ENCODE measurements around the gene ENPP1. TPM values are rescaled to one million over a fixed set of nuclear protein-coding genes. Genes with fewer than 3 reads are reported as not detected.
"Not testable (repeated sequence)": the region's sequence is repeated elsewhere in the genome, so short reads cannot be mapped to it uniquely, and the experiment has no call there.

Gene ENPP1
- total RNA-seq, 1 donor from 2014 or later, result 14.7 TPM

GRCh38 chr6:131852200-131852599 is 44.4 kb downstream of the ENPP1 start:
- intact Hi-C loops (cut with DNase I), result no loop called here
- Histone ChIP-seq H3K4me1 (no peaks in the 10 kb centered on the region), H3K9me3 (no peaks in the 10 kb centered on the region), H3K27me3 (no peaks in the 10 kb centered on the region), H3K27ac (no peak overlapping the region), H3K36me3 (no peaks in the 10 kb centered on the region), H3K4me3 (no peak overlapping the region)
- DNase-seq (ENCODE audit: extremely low spot score in 2 of 2), result no peak
- no peak for TF ChIP-seq POLR2AphosphoS5 (IDR thresholded peaks at IDR 0.05; ENCODE audit: insufficient read depth in 1 of 2, low read depth in 1 of 2)
- no peak for TF ChIP-seq CTCF (IDR thresholded peaks at IDR 0.05)
- TF ChIP-seq POLR2A (IDR thresholded peaks at IDR 0.05), result no peak

- H3K36me3 ChIP-seq, result no peaks in the 10 kb centered on the region
- DNase-seq (ENCODE audit: extremely low spot score in 2 of 2), result no peak
- H3K4me3 ChIP-seq, result no peak overlapping the region
- H3K27ac ChIP-seq, result no peak overlapping the region
- intact Hi-C loops (cut with DNase I), result no loop called here
- no peaks in the 10 kb centered on the region for H3K4me1 ChIP-seq
- H3K9me3 ChIP-seq, result no peaks in the 10 kb centered on the region
- no peak for TF ChIP-seq POLR2A (IDR thresholded peaks at IDR 0.05)
- TF ChIP-seq POLR2AphosphoS5 (IDR thresholded peaks at IDR 0.05; ENCODE audit: insufficient read depth in 1 of 2, low read depth in 1 of 2), result no peak
- no peak for TF ChIP-seq CTCF (IDR thresholded peaks at IDR 0.05)
- H3K27me3 ChIP-seq, result no peaks in the 10 kb centered on the region
Measured at GRCh38 chr6:131854803-131855202, 47.0 kb downstream of the ENPP1 start.

- Histone ChIP-seq H3K4me3 (no peak overlapping the region), H3K27me3 (no peaks in the 10 kb centered on the region), H3K4me1 (no peaks in the 10 kb centered on the region), H3K9me3 (no peaks in the 10 kb centered on the region), H3K36me3 (no peaks in the 10 kb centered on the region), H3K27ac (no peak overlapping the region)
- no peak for DNase-seq (ENCODE audit: extremely low spot score in 2 of 2)
- TF ChIP-seq CTCF (IDR thresholded peaks at IDR 0.05) (no peak), POLR2A (IDR thresholded peaks at IDR 0.05) (no peak), POLR2AphosphoS5 (IDR thresholded peaks at IDR 0.05; ENCODE audit: insufficient read depth in 1 of 2, low read depth in 1 of 2) (no peak)
- intact Hi-C loops (cut with DNase I), result no loop called here
Measured at GRCh38 chr6:131858765-131859415, 51.1 kb downstream of the ENPP1 start.

GRCh38 chr6:131859658-131860057 is 51.8 kb downstream of the ENPP1 start:
- H3K4me1 ChIP-seq; intact Hi-C loops (cut with DNase I); DNase-seq (ENCODE audit: extremely low spot score in 2 of 2); H3K4me3 ChIP-seq; H3K9me3 ChIP-seq; H3K27ac ChIP-seq; H3K36me3 ChIP-seq; H3K27me3 ChIP-seq: not testable (repeated sequence)

GRCh38 chr6:131861381-131861780 is 53.6 kb downstream of the ENPP1 start:
- DNase-seq (ENCODE audit: extremely low spot score in 2 of 2), result no peak
- no peak for TF ChIP-seq POLR2A (IDR thresholded peaks at IDR 0.05)
- TF ChIP-seq CTCF (IDR thresholded peaks at IDR 0.05), result no peak
- no peak for TF ChIP-seq POLR2AphosphoS5 (IDR thresholded peaks at IDR 0.05; ENCODE audit: insufficient read depth in 1 of 2, low read depth in 1 of 2)
- intact Hi-C loops (cut with DNase I), result no loop called here

More at GRCh38 chr6:131861381-131861780, 53.6 kb downstream of the ENPP1 start:
- Histone ChIP-seq H3K27me3 (no peaks in the 10 kb centered on the region), H3K9me3 (no peaks in the 10 kb centered on the region), H3K27ac (no peak overlapping the region), H3K4me1 (no peaks in the 10 kb centered on the region), H3K36me3 (no peaks in the 10 kb centered on the region), H3K4me3 (no peak overlapping the region)

Data from vagina (tissue), 2 donors.